NCI-H1105 (cell line): ENCODE results near the gene COL27A1.

Experiments used
- DNase-seq: peaks from one replicate; lab custom pipeline; 2025; lab: John Stamatoyannopoulos, UW

Gene COL27A1

DNA sequence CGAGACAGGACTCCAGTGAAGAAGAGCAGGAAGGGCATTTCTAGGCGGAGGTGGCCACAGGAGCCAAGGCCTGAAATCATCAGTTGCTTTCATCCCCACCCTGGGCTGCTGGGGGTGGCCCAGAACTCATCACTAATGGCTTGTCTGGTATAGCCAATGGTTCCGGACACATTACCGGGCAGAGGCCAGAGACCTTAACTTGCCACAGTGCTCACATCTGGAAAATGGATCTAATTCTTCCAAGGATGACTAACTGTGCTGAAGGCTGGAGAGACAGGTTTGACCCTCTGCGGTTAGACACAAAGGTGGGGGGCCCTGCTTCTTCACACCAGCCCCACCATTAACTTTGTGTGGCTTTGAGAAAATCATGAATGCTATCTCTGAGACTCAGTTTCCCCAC lies 6.2 kb upstream of the COL27A1 start:
- DNase-seq: no peak

DNA sequence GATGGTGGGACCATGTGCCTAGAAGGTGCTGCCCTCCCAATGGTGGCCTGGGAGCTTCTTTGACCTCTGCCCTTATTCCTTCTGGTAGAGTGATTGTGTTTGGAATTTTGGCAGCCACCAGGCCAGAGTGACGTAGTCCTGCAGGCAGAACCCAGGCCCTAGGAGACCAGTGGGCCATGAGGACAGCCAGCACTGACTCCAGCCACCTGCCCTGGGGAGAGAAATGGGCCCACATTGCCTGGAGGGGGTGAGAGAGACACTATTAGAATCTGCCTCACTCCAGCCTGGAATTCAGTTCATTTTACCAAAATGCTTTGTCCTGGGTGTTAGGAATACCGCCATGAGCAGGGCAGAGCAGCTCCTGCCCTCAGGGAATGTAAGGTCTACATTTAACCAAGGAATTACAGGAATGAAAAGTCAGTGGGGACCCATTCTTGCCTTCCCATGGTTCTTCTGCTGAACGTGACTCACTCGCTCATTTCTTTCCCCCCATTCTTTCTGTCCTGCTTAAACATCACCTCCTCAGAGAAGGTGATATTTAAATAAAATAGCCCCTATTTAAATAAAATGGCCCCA lies 5.5 kb upstream of the COL27A1 start:
- DNase-seq: no peak

DNA sequence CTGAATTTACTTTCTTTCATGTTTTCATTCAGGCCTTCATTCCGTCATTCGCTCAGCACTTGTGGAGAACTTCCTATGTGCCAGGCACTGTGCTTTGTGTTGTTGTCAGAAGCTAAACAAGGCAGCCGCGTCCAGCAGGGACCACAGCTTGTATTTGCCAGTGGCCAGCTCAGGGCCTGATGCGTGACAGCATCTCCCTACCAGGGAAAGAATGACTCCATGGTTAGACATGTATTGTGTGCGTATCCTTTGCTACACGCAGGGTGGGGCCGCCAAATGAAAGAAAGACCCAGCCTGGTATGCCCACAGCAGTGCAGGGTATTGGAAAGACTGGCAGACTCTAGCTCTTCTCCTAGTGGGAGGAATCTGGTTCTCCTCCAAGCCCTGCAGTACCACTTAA lies 4.7 kb upstream of the COL27A1 start:
- no peak for DNase-seq

DNA sequence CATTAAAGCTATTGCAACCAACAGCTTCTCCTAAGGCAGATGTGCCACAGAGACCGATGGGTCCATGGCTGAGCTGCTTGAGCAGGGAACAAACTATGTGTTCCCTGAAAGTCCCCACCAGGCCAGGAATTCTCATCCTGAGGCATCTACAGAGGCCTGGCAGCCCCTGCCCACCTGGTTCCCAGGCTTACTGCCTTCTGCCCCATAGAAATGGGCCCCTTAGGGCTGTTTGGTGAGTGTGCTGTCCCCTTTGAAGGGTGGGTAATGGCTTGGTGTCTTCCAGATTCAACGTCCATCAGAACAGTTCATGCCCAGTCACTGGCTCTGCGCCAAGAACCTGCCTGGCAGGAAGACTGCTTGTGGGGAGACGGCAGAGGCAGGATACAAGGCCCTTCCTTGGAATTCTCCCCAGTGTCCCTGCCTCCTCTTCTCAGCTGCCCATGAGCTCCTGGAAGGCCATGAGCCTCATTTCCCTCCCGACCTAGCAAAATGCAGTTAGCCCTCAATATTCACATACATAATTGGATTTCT lies 3.8 kb upstream of the COL27A1 start:
- DNase-seq: no peak

DNA sequence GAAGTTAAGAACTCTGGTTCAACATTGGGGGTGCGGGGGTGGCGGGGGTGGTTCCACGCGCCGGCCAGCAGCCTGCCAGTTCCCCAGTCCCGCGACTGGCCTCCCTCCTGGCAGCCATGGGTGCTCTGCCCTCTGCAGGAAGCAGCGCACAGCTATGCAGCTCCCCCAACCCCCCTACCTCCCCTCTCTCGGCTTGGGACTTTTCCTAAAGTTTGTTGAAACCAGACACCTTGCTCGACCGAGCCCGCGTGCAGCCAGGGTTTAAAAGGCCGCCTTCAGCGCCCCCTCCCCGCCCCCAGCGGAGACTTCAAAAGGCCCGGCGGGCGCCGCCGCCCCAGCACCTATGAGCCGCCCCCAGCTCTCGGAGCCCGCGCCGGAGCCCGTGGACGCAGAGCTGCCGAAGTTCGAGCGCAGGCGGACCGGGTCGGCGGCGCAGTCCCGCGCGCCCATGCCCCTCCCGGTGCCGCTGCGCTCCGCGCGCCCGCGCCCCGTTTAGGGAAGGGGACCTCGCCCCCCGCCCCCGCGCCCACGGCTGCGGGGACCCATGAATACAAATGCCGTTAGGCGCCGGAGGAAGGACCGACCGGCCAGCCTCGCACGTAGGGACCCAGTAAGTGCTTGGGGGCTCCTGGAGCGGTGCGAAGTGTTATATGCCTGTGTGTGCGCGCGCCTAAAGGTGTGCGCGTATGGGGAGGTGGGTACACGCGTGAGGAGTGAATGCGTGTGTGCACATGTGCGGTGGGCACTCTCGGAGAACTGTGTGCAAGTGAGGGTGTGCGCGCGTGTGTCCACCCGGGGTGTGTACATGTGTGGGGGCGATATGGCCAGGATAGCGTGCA lies 1.4 kb upstream of the COL27A1 start:
- no peak for DNase-seq

DNA sequence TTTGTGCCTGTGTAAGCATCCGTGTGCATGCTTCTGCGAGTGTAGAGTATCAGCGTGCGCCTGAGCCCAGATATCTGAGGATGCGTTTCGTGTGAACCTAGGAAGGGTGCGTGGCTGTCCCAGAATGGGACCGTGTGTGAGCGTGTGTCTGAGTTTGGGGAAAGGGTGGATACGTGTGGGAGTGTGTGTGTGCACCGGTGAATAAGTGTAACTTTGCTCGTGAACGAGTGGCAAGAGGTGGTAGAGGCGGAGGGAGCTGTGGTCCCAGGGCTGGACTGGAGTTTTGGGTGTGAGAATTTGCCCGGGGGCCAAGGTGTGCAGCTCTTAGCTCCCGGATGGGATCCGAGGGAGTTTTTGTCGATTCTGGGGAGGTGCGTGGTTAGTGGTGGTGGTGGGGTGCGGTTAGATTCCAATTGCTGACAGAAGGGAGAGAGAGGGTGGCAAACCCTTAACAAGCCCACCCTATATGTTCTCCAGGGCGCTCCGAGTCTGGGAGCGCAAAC lies 686 bp upstream of the COL27A1 start:
- DNase-seq: no peak

DNA sequence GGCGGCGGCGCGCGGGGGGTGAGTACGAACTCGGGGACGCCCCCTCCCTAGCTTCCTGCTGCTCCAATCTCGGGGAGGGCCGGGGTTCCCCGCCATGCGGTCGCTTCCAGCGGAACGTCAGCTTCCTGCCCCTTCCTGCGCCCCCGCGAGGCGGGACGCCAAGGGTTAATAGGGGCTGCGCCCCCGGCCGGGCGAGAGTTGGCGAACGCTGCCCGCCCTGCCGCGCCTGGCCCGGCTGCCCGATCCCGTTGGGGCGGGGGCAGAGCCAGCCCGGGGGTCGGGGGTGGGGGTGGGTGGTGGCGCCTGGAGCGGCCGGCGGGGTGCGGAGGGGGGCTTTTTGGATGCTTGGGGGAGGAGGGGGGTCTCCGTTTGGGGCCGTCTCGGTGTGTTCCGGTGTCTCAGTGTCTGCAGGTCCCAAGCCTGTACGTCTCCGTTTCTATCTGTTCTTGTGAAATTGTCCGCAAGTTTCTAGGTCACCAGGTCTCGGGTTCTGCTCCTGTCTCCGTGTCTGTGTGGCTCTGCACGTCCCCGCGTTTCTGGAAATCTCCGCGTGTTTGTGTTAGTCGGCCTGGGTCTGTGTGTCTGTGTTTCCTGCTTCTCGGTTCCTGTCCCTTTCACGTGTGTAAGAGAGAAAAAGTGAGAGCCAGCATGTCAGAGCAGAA lies 789 bp downstream of the COL27A1 start:
- no peak for DNase-seq

DNA sequence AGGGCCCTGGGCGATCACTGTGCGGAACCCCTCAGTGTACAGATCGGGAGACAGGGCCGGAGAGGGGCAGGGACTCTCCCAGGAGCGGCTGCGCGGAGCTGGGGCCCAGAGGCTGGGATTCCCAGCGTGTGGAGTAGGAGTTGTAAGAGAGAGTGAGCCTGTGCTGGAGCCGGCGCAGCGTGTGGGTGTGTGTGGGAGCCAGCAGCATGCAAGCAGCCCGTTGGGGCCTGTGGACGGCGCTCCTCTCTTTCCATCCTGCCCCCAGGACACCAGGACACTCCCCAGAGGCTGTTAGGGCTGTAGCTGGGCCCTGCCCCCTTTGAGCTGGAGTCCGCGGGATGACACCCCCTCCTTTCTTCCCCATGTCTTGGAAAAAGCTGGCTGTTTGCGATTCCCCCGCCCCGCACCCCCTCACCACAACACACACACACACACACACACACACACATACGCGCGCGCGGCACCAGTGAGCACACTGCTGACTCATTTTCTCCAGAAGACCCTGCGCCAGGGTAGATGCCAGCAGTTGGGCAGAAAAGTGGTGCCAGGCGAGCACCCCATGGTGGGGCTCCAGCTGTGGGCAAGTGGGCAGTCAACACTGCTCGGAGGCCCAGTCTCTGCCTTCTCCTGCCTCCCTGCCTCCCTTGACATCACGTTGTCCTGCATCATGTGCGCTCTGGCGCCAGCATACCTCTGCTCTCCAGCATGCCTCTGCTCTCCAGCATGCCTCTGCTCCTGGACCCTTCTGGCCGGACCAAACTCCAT lies 1.5 kb downstream of the COL27A1 start:
- DNase-seq: no peak

DNA sequence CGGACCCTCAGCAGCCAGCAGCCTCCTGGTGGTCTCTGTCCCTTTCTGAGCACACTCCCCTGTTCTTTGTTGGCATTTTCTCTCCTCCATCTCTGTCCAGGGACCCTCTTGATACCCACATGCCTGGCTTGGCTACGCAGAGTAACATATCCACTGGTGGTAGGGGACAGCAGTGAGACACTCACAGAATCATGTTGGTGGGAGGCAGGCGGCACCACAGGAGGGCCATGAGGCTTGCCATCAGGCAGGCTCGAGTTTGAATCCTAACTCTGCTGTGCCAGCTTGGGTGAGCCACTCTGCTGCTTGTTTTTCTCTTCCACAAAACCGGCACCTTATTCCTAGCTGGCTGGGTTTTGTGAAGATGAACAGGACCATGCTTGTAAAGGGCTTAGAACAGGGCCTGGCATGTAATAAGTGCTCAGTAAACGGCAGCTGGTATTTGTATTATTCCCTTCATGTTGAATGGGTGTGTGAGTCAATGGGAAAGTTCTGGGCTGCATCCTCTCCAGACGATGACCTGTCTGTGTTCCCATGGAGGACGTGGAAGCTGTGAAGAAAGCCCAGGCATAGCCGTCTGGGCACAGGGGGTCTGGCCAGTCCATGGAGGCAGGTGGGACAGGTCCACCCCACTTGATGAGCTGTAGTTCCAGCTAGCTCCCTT lies 2.3 kb downstream of the COL27A1 start:
- DNase-seq: no peak

DNA sequence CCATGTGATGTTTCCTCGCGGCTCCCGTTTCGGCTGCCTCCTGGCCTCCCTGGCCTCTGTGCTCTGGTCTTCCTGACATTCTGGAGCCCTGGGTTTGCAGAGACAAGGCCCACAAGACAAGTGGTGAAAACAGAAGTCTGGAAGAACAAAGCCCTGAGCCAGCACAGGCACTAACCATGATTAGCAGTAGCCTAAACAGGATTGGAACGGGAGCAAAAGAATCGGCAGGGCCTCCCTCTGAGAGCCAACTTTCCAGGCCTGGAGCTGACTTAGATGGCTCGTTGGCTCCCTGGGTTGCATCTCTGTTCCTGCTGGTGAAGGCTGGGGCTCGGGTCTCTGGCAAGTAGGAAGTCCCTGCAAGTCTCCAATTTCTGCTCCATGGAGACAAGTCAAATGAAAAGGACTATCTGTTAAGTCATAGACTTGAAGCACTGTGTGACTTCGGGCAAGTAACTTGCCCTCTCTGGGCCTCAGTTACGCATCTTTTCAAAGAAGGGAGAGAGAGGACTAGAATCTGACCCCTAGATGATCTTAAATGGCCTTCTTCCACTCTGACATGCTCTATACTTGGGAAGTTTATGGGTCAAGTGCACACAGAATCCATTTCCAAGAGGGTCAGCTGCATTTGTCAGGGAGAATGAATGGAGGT lies 3.3 kb downstream of the COL27A1 start:
- DNase-seq: no peak

DNA sequence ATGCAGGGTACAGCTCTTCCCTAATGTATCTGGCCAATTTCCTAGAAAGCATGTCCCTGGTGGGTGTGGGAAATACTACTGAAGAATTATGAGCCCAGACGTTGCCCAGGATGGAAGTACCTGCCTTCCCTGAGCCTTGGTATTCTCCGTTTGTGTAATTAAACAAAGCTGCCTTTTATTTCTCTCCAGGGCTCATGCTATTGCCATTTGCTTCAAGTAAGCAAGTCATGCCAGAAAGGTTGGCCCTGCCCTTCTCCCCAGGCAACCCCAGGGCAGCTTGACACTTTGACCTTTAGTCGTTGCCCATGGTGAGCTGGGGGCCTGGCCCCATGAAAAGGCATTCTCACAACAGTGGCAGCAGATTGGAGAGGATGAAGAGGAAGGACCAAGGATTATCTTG lies 4.4 kb downstream of the COL27A1 start:
- no peak for DNase-seq

DNA sequence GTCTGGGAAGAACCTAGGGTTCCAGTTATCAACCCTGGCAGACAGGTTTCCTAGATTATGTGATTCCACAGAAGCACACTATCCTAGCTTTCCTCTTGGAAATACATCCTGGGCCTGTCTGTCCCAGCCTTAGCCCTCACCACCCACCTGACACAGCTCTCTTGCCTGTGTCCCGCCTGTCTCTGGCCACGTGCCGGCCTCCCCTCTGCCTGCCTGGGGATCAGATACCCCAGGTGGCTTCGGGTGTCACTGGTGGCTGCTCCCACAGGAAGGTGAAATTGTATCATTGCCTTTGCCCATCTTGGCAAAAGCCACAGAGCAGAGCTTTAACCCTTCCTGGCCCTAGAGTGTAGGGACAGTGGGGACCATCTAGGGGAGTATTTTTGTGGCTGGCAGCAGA lies 6.2 kb downstream of the COL27A1 start:
- DNase-seq: no peak

DNA sequence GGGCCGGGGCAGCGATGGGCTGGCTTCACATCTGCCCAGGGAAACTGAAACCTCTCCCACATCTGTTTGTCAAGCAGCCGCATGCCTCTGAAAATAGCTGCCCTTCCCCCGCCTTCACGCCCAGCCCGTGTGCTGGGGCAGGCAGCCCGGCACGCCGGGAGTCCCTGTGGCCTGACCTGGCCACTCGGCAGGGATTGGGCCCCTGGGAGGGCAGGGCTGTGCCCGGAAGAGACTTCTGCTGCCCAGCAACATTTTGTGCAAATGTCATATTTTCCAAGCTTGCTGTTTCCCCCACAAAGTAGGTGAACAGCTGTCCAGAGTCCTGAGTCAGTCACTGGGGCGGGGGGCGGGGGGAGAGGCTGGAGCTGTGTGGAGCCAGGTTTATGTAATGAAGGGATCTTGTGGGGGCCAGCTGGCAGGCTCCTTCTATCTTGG lies 8.2 kb downstream of the COL27A1 start:
- DNase-seq: no peak

DNA sequence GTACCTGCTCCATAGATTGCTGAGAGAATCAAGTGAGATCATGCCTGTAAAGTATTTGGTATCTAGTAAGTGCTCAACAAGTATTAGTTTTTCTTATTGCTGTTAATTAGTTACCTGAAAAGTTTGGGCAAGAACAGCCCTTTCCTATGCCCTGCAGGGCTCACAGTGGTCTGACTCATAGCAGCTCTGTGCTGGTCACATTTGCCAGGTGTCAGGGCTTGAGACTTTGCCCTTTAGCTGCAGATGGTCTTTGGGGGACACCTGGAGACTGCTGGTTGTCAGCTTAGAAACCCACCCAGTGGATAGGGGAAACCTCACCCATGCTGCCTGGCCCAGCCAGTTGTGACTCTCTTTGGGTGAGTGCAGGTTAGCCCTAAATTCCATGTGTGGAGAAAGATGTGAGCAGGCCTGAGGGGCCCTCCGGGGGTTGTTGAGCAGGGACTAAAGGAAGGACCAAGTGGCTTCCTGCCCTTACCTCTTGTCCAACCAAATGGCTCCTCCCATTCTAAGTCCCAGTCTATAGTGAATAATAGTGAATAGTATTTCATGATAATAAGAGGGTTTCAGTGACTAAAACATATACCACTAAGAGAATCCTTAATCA lies 9.0 kb downstream of the COL27A1 start:
- no peak for DNase-seq

DNA sequence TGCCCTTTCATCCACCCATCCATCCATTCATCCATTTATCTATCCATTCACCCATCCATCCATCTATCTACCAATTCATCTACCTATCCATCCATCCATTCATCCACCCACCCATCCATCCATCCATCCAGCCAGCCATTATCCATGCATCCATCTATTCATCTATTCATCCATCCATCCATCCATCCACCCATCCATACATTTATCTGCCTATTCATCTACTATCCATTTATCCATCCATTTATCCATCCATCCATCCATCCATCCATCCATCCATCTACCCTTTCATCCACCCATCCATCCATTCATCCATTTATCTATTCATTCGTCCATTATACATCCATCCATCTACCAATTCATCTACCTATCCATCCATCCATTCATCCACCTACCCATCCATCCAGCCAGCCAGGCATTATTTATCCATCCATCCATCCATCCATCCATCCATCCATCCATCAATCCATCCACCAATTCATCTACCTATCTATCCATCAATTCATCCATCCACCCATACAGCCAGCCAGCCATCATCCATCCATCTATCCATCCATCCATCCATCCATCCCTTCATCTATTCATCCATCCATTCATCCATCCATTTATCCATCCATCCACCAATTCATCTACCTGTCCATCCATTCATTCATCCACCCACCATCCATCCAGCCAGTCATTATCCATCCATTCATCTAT lies 10.2 kb downstream of the COL27A1 start:
- no peak for DNase-seq

DNA sequence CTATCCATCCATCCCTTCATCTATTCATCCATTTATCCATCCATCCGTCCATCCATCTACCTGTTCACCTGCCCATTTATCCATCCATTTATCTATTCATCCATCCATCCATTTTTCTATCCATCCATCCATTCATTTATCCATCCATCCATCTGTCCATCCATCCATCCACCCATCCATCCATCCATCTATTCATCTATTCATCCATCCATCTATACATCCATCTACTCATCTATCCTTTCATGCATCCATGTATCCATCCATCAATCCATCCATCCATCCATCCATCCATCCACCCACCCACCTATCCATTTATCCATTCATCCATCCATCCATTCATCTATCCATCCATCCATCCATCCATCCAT lies 10.8 kb downstream of the COL27A1 start:
- DNase-seq: no peak

DNA sequence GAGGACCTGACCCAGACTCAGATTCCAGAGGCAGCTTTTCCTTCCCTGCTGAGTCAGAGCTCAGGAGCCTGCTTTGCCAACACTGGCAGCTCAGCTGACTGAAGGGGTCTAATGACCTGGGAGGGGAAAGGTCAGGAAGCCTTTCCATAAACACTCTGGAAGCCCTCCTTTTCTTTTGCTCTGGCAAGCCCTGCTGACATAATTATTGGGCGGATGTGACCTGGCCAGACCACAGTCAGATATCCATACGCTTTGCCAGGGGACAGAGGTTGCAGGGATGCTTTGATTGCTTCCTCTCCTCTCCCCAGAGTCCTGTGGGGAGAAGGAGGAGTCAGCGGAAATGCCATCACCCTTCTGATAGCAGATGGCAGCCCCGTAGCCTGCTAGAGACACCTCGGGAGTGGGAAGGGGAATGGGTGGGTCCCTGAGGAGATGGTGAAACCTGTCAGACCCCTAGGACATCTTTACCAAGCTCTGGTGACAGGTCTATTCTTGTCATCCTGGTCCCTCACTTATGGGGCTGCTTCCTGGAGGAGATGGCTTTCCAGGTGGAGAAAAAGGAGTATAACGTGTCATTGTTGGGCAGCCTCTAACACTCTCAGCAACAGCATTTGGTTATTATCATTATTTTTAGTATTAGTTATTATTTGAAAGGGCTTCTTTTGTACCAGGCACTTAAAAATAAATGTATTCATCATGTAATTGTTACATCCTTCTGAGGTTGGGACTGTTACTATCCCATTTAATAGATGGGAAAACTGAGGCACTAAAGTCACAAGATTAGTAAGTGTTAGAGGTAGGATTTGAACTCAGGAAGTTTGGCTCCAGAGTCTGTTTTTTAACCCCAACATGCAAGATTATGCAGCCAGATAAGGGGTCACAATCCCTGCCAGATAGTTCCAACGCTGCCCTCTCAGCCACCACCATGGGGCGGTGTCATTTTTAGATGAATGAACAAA lies 11.6 kb downstream of the COL27A1 start:
- DNase-seq: no peak

DNA sequence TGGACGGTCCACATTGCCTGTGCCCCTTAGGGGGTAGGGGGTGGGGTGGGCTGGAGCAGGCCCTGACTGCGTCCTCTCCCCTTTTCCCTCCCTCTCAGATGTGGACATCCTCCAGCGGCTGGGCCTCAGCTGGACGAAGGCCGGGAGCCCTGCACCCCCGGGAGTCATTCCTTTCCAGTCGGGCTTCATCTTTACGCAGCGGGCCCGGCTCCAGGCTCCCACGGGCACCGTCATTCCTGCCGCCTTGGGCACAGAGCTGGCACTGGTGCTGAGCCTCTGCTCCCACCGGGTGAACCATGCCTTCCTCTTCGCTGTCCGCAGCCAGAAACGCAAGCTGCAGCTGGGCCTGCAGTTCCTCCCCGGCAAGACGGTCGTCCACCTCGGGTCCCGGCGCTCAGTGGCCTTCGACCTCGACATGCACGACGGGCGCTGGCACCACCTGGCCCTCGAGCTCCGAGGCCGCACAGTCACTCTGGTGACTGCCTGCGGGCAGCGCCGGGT lies 12.3 kb downstream of the COL27A1 start:
- no peak for DNase-seq
